ENCODE data around the gene UBB.

UBB gene

GRCh38 chr17:16380640-16381495 is at the start of gene UBB:
UBB (plus strand) TSS chr17:16381091; CDS start chr17:16381908, 817 bp downstream.
- peak; percentile 96 for DNase-seq

- no peak for DNase-seq
These were observed 42.5 kb upstream of the UBB start for GRCh38 chr17:16338391-16338790.

GRCh38 chr17:16339402-16339801 is 41.5 kb upstream of the UBB start:
- no peak for DNase-seq

- no peak for DNase-seq
These were observed 40.9 kb upstream of the UBB start for GRCh38 chr17:16339959-16340358.

GRCh38 chr17:16342979-16343378 is 37.9 kb upstream of the UBB start:
- no peak for DNase-seq

GRCh38 chr17:16343569-16343968 is 37.3 kb upstream of the UBB start:
- DNase-seq = no peak

- DNase-seq = no peak
These were observed 35.3 kb upstream of the UBB start for GRCh38 chr17:16345565-16345964.

- no peak for DNase-seq
These were observed 34.1 kb upstream of the UBB start for GRCh38 chr17:16346721-16347271.

GRCh38 chr17:16348586-16348985 is 32.3 kb upstream of the UBB start:
- no peak for DNase-seq

- no peak for DNase-seq
These were observed 31.5 kb upstream of the UBB start for GRCh38 chr17:16349431-16349830.

- DNase-seq = no peak
These were observed 29.1 kb upstream of the UBB start for GRCh38 chr17:16351831-16352230.

- DNase-seq = peak; percentile 42
These were observed 28.6 kb upstream of the UBB start for GRCh38 chr17:16352303-16352666.

- DNase-seq = peak; percentile 15
These were observed 28.1 kb upstream of the UBB start for GRCh38 chr17:16352667-16353316.

- peak; percentile 20 for DNase-seq
These were observed 27.3 kb upstream of the UBB start, which contains the start of gene CENPV for GRCh38 chr17:16353317-16354174. CENPV (minus strand) TSS chr17:16353469; CDS start chr17:16353436, 33 bp downstream.

GRCh38 chr17:16354585-16354984 is 26.3 kb upstream of the UBB start:
- no peak for DNase-seq

- DNase-seq = no peak
These were observed 22.5 kb upstream of the UBB start for GRCh38 chr17:16358394-16358793.

GRCh38 chr17:16361874-16362273 is 19.0 kb upstream of the UBB start:
- DNase-seq = no peak

- DNase-seq = peak; percentile 61
These were observed 16.9 kb upstream of the UBB start for GRCh38 chr17:16363749-16364536.

GRCh38 chr17:16364625-16365024 is 16.3 kb upstream of the UBB start:
- no peak for DNase-seq

GRCh38 chr17:16371742-16372141 is 9.1 kb upstream of the UBB start:
- no peak for DNase-seq

- DNase-seq = no peak
These were observed 6.5 kb upstream of the UBB start for GRCh38 chr17:16374146-16374938.
